RWPE1 (cell line): Measurements from ENCODE around the gene KRT33A.

ENCODE experiments used
- CTCF ChIA-PET: fragments of 350-600 bp; sonication (Branson Sonifier 250); formaldehyde crosslinking; extraction: SDS; loops from one replicate; lab custom pipeline; 2021; lab: Yijun Ruan, JAX
- POLR2A ChIA-PET: fragments of 400-600 bp; formaldehyde crosslinking; extraction: SDS; loops from one replicate; lab custom pipeline; 2020; ENCODE audit warnings: antibody characterized with exemption; ENCODE audit not compliant: low non-redundant PET; lab: Yijun Ruan, JAX
- DNase-seq: peaks from one replicate; pipeline ENCODE4 v3.0.0; 2012; ENCODE audit warnings: low spot score
- H3K27ac ChIP-seq: fragments of 450-650 bp; 2 replicates; pipeline ENCODE4 v1.5.1; 2017
- TF ChIP-seq, protein P1 (sequence below): fragments of 450-650 bp; conservative IDR thresholded peaks from 2 replicates; pipeline ENCODE4 v1.5.1; 2017; ENCODE audit warnings: low read depth, mild to moderate bottlenecking

Gene KRT33A

DNA sequence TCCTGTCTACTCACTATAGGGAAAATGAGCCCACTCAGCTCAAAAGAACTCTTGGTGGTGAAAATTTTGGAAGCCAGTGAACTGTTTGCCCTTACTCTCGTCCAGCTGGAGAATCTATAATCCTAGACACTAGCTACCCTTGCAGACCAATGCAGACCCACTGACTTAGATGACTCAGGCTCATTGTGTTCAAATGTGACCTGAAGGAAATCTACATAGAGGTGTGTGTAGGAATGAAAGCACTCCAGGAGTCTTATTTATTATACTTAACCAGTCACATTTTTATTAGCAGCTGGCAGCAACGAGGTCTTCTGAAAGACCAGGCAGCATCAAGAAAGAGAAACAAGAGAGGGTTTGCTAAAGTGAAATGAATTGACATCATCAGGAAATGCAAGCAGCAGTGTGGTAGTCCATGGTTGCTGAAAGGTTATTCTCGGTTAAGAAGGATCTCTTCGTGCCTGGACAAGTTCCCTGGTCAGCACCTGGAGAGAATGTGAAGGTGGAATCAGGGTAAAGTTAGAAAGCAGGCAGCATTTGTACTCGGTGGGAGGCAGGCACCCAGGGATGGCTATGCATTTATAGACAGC is 49.3 kb downstream of the KRT33A start:
- CTCF ChIA-PET, result interaction anchor here (0.7 to 1.0 kb wide), 2 partner anchors 21 to 23 kb away, joined by 4 to 5 read pairs; no protein-coding TSS in a partner anchor
- POLR2A ChIA-PET, result no interaction called here
- TF ChIP-seq, protein P1, sequence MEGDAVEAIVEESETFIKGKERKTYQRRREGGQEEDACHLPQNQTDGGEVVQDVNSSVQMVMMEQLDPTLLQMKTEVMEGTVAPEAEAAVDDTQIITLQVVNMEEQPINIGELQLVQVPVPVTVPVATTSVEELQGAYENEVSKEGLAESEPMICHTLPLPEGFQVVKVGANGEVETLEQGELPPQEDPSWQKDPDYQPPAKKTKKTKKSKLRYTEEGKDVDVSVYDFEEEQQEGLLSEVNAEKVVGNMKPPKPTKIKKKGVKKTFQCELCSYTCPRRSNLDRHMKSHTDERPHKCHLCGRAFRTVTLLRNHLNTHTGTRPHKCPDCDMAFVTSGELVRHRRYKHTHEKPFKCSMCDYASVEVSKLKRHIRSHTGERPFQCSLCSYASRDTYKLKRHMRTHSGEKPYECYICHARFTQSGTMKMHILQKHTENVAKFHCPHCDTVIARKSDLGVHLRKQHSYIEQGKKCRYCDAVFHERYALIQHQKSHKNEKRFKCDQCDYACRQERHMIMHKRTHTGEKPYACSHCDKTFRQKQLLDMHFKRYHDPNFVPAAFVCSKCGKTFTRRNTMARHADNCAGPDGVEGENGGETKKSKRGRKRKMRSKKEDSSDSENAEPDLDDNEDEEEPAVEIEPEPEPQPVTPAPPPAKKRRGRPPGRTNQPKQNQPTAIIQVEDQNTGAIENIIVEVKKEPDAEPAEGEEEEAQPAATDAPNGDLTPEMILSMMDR, result no peak
- DNase-seq, result peak; percentile 62
- peak overlapping the region; percentile 71 for H3K27ac ChIP-seq

GRCh38 chr17:41298458-41299135 is 52.0 kb downstream of the KRT33A start:
- POLR2A ChIA-PET, result no interaction called here
- DNase-seq, result no peak
- TF ChIP-seq, protein P1, result no peak
- H3K27ac ChIP-seq, result no peak overlapping the region
- CTCF ChIA-PET, result no interaction called here

DNA sequence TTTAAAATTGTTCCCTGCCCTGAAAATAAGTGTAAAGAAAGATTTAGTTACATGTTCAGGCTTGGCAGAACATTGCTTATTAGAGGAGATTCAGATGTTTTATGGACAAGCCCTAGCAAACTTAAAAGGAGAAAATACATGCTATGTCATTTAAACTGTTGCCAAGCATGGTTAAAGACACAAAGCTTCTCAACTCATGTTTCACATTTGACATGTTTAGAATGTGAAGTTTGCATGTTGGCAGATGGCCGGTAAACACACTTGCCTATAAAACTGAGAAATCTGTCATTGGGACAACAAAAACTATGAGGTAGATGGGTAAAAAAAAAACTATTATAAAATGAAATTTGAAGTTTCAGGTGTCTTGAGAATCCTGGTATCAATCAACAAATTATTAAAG is 53.8 kb downstream of the KRT33A start:
- TF ChIP-seq, protein P1, result no peak
- ChIA-PET CTCF (no interaction called here), POLR2A (no interaction called here)
- no peak overlapping the region for H3K27ac ChIP-seq
- no peak for DNase-seq
